ENCODE results near the gene VEGFB. TPM values are rescaled to one million over a fixed set of nuclear protein-coding genes. Genes with fewer than 3 reads are reported as not detected.
A peak's percentile ranks its signal among the peaks of the same experiment; 100 is the strongest.

Gene VEGFB
- total RNA-seq, 1 donor = 37.6 TPM

- Histone ChIP-seq H3K9me3 (ENCODE audit: low read depth, low read length) (no peaks in the 10 kb centered on the region), H3K4me2 (ENCODE audit: insufficient read depth, low read length) (peak overlapping the region; percentile 88), H2AFZ (ENCODE audit: low read length) (no peak overlapping the region), H4K20me1 (ENCODE audit: insufficient read depth, low read length) (peaks cover 8% of the 10 kb centered on the region), H3K79me2 (ENCODE audit: insufficient read depth, low read length) (peaks cover 42% of the 10 kb centered on the region), H3K27me3 (ENCODE audit: insufficient read depth, low read length) (no peaks in the 10 kb centered on the region), H3K36me3 (ENCODE audit: insufficient read depth, low read length) (peaks cover 20% of the 10 kb centered on the region), H3K27ac (ENCODE audit: low read depth, low read length) (peak overlapping the region; percentile 11), H3K4me3 (ENCODE audit: insufficient read depth, low read length) (peak overlapping the region; percentile 87), H3K4me1 (ENCODE audit: insufficient read depth, low read length) (peaks cover 29% of the 10 kb centered on the region)
- no peak for DNase-seq (ENCODE audit: insufficient read length, low spot score, missing footprints)
- TF ChIP-seq CTCF (IDR thresholded peaks at IDR 0.05; ENCODE audit: extremely low read depth, low read depth, low read length) = no peak
Measured at GRCh38 chr11:64241491-64242374, 7.3 kb downstream of the VEGFB start.

- no peak overlapping the region for H3K4me3 ChIP-seq (ENCODE audit: insufficient read depth, low read length)
- peaks cover 42% of the 10 kb centered on the region for H3K79me2 ChIP-seq (ENCODE audit: insufficient read depth, low read length)
- peaks cover 15% of the 10 kb centered on the region for H3K36me3 ChIP-seq (ENCODE audit: insufficient read depth, low read length)
- TF ChIP-seq CTCF (IDR thresholded peaks at IDR 0.05; ENCODE audit: extremely low read depth, low read depth, low read length) = no peak
- no peak overlapping the region for H2AFZ ChIP-seq (ENCODE audit: low read length)
- H3K27ac ChIP-seq (ENCODE audit: low read depth, low read length) = no peak overlapping the region
- H3K4me2 ChIP-seq (ENCODE audit: insufficient read depth, low read length) = no peak overlapping the region
- H3K4me1 ChIP-seq (ENCODE audit: insufficient read depth, low read length) = peaks cover 33% of the 10 kb centered on the region
- peaks cover 8% of the 10 kb centered on the region for H4K20me1 ChIP-seq (ENCODE audit: insufficient read depth, low read length)
- DNase-seq (ENCODE audit: insufficient read length, low spot score, missing footprints) = peak; percentile 81
- no peaks in the 10 kb centered on the region for H3K27me3 ChIP-seq (ENCODE audit: insufficient read depth, low read length)
- no peaks in the 10 kb centered on the region for H3K9me3 ChIP-seq (ENCODE audit: low read depth, low read length)
Measured at GRCh38 chr11:64243236-64243854, 9.0 kb downstream of the VEGFB start.

- Histone ChIP-seq H3K4me2 (ENCODE audit: insufficient read depth, low read length) (no peak overlapping the region), H3K79me2 (ENCODE audit: insufficient read depth, low read length) (peaks cover 42% of the 10 kb centered on the region), H2AFZ (ENCODE audit: low read length) (no peak overlapping the region), H4K20me1 (ENCODE audit: insufficient read depth, low read length) (peaks cover 8% of the 10 kb centered on the region), H3K36me3 (ENCODE audit: insufficient read depth, low read length) (peaks cover 15% of the 10 kb centered on the region), H3K4me1 (ENCODE audit: insufficient read depth, low read length) (peaks cover 33% of the 10 kb centered on the region), H3K9me3 (ENCODE audit: low read depth, low read length) (no peaks in the 10 kb centered on the region), H3K27me3 (ENCODE audit: insufficient read depth, low read length) (no peaks in the 10 kb centered on the region), H3K27ac (ENCODE audit: low read depth, low read length) (no peak overlapping the region), H3K4me3 (ENCODE audit: insufficient read depth, low read length) (no peak overlapping the region)
- TF ChIP-seq CTCF (IDR thresholded peaks at IDR 0.05; ENCODE audit: extremely low read depth, low read depth, low read length) = no peak
- peak; percentile 85 for DNase-seq (ENCODE audit: insufficient read length, low spot score, missing footprints)
Measured at GRCh38 chr11:64244107-64244506, 9.7 kb downstream of the VEGFB start.

GRCh38 chr11:64244966-64245365 lies 10.6 kb downstream of the VEGFB start:
- TF ChIP-seq CTCF (IDR thresholded peaks at IDR 0.05; ENCODE audit: extremely low read depth, low read depth, low read length) = no peak
- DNase-seq (ENCODE audit: insufficient read length, low spot score, missing footprints) = no peak
- H3K9me3 ChIP-seq (ENCODE audit: low read depth, low read length) = no peaks in the 10 kb centered on the region
- peak overlapping the region; percentile 97 for H3K4me3 ChIP-seq (ENCODE audit: insufficient read depth, low read length)
- H3K79me2 ChIP-seq (ENCODE audit: insufficient read depth, low read length) = peaks cover 42% of the 10 kb centered on the region
- peaks cover 33% of the 10 kb centered on the region for H3K4me1 ChIP-seq (ENCODE audit: insufficient read depth, low read length)
- no peaks in the 10 kb centered on the region for H3K27me3 ChIP-seq (ENCODE audit: insufficient read depth, low read length)
- no peak overlapping the region for H3K27ac ChIP-seq (ENCODE audit: low read depth, low read length)
- H4K20me1 ChIP-seq (ENCODE audit: insufficient read depth, low read length) = peaks cover 8% of the 10 kb centered on the region
- H2AFZ ChIP-seq (ENCODE audit: low read length) = no peak overlapping the region
- H3K36me3 ChIP-seq (ENCODE audit: insufficient read depth, low read length) = peaks cover 15% of the 10 kb centered on the region
- peak overlapping the region; percentile 91 for H3K4me2 ChIP-seq (ENCODE audit: insufficient read depth, low read length)
